Right lobe of liver (tissue), 4 donors: ENCODE measurements around the gene ATXN1.

Experiments
- CTCF ChIP-seq, 4 donors: fragments of 200-600 bp in 3 of 4; fragments of 450-650 bp in 1 of 4; IDR thresholded peaks; one replicate each; pipeline versions ENCODE4 v1.5.1 to v1.8.0; 2016 to 2022; ENCODE audit warnings: antibody characterized with exemption in 4 of 4, mild to moderate bottlenecking in 2 of 4
- POLR2A ChIP-seq: fragments of 450-650 bp; IDR thresholded peaks from one replicate; pipeline ENCODE4 v1.6.1; 2017; ENCODE audit warnings: antibody characterized with exemption, mild to moderate bottlenecking
- donor health status: DM: no; HTN: no; CAD: no.
- donor health status: DM: no; HTN: no; CAD: no.
- donor health status: DM: no; HTN: yes; CAD: no.

- TF ChIP-seq CTCF (IDR thresholded peaks at IDR 0.05) (no peak), POLR2A (no peak)
Measured at GRCh38 chr6:16256781-16257180, 504.5 kb downstream of the ATXN1 start.
